Activated CD8-positive, alpha-beta memory T cell treated with anti-CD3 and anti-CD28 coated beads for 48 hours (primary cell): ENCODE measurements around the gene TEKTIP1.
"Not testable (repeated sequence)": the region's sequence is repeated elsewhere in the genome, so short reads cannot be mapped to it uniquely, and the experiment has no call there.

Experiments used
- DNase-seq, 3 experiments: peaks; one replicate each; pipeline ENCODE4 v3.0.0-alpha.2; 2020; ENCODE audit warnings: low read depth in 2 of 3, low spot score in 2 of 3

Gene TEKTIP1

GRCh38 chr19:3556423-3556977, 17.5 kb downstream of the TEKTIP1 start:
- no peak for DNase-seq

- DNase-seq, result peak in 2 of 3 experiments; percentile 28 to 42
These were observed 18.0 kb downstream of the TEKTIP1 start for GRCh38 chr19:3556978-3557460.

GRCh38 chr19:3557461-3558248, 18.7 kb downstream of the TEKTIP1 start, which contains the start of gene MFSD12:
Gene MFSD12, minus strand, starts transcription at chr19:3557586. Its CDS starts 183 bp downstream, at chr19:3557403.
- DNase-seq, result peak; percentile 79 to 93 (median 92)

- no peak for DNase-seq
These were observed 24.9 kb downstream of the TEKTIP1 start for GRCh38 chr19:3563709-3564524.

GRCh38 chr19:3565139-3565538, 26.2 kb downstream of the TEKTIP1 start:
- DNase-seq, result no peak

- not testable (repeated sequence) for DNase-seq
These were observed 31.1 kb downstream of the TEKTIP1 start for GRCh38 chr19:3570042-3570441.

GRCh38 chr19:3570606-3571011, 31.6 kb downstream of the TEKTIP1 start:
- no peak for DNase-seq

GRCh38 chr19:3572132-3572854, 33.3 kb downstream of the TEKTIP1 start:
- peak; percentile 91 to 99 (median 97) for DNase-seq

GRCh38 chr19:3572855-3573161, 33.8 kb downstream of the TEKTIP1 start, which contains the start of gene HMG20B:
Gene HMG20B, plus strand, starts transcription at chr19:3572944. Its CDS starts 366 bp downstream, at chr19:3573310.
- no peak for DNase-seq

- DNase-seq, result no peak
These were observed 34.3 kb downstream of the TEKTIP1 start for GRCh38 chr19:3573162-3573857.

GRCh38 chr19:3573858-3574637, 35.1 kb downstream of the TEKTIP1 start:
- DNase-seq, result peak; percentile 74 to 91 (median 80)

GRCh38 chr19:3575260-3575741, 36.3 kb downstream of the TEKTIP1 start:
- no peak for DNase-seq

- no peak for DNase-seq
These were observed 37.1 kb downstream of the TEKTIP1 start for GRCh38 chr19:3575949-3576673.

GRCh38 chr19:3576696-3577443, 37.9 kb downstream of the TEKTIP1 start:
- DNase-seq, result no peak

GRCh38 chr19:3577723-3578344, 38.9 kb downstream of the TEKTIP1 start:
- DNase-seq, result no peak

- DNase-seq, result no peak
These were observed 39.4 kb downstream of the TEKTIP1 start for GRCh38 chr19:3578390-3578789.

- DNase-seq, result no peak
These were observed 41.4 kb downstream of the TEKTIP1 start for GRCh38 chr19:3580156-3580934.
